A204.1 (cell line): ENCODE data around the gene RANGRF.

ENCODE experiments used
- FAIRE-seq: peaks from 2 replicates; lab custom pipeline; 2012; peaks lifted over from hg19 to GRCh38; lab: Jason Lieb, UNC

The RANGRF gene

DNA sequence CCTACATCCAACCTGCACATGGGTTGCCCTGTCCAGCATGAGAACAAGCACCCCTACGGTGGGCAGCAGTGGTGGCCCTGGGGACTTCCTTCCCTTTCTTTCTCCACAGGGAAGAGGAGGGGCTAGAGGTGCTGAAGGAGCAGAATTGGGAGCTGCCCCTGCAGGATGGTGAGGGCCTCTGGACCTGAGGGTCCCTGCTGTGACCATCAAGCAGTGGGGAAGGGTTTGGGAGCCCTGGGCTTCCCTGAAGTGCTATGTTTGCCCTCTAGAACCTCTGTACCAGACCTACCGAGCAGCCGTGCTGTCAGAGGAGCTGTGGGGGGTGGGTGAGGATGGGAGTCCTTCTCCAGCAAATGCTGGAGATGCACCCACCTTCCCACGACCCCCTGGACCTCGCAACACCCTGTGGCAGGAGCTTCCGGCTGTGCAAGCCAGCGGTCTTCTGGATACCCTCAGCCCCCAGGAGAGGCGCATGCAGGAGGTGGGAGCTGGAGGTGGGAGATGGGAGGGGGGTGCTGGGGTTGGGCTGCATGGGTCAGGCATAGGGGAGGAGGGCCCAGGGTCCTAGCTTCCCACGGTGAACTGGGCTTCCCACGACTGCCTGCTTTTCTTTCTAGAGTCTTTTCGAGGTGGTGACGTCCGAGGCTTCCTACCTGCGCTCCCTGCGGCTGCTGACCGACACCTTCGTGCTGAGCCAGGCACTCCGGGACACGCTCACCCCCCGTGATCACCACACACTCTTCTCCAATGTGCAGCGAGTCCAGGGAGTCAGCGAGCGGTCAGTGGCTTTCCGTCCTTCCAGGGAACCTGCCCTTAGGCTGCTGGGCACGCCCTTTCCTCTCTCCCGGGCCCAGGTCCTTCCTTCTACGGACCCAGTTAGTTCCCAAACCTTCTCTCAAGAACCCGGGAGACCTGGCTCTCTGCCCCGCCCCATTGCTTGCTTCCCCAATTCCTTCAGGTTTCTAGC, 26.6 kb downstream of the RANGRF start:
- no peak for FAIRE-seq

DNA sequence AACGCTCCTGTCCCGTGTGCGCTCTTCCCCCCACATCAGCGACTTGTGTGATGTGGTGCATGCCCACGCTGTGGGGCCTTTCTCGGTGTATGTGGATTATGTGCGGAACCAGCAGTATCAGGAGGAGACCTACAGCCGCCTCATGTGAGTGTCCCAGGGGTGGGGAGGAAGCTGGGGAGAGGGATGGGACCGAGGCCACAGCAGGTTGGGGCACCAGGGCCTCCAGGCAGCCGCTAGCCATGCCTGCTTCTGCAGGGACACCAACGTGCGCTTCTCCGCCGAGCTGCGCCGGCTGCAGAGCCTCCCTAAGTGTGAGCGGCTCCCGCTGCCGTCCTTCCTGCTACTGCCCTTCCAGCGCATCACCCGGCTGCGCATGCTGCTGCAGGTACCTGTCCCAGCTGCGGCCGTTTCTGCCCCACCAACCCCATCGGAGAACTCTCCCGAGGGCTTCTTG, 27.3 kb downstream of the RANGRF start:
- FAIRE-seq: no peak

DNA sequence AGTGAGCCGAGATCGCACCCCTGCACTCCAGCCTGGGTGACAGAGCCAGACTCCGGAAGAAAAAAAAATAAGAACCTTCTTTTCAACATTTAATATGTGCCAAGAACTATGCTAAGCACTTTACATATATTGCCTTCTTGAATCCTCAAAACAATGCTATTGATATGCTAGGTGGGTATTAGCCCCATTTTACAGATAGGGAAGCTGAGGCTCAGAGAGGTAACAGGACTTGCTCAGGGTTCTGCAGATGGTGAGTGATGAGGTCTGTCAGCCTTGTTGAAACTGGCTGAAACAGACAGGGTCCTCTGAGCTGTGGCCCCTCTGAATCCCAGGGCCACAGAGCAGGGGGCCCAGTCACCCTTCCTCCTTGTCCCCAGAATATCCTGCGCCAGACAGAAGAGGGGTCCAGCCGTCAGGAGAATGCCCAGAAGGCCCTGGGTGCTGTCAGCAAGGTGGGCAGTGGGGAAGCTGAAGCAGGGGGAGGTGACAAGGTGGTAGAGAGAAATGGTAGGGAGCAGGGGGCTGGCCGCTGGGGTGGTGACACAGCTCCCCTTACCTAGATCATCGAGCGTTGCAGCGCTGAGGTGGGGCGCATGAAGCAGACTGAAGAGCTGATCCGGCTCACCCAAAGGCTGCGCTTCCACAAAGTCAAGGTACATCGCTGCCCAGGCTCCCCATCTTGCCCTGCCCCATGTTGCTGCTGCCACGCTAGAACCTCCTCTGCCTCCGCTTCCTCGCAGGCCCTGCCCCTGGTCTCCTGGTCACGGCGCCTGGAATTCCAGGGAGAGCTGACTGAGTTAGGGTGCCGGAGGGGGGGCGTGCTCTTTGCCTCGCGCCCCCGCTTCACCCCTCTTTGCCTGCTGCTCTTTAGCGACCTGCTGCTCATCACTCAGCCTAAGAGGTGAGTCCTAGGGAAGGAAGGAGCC, 29.8 kb downstream of the RANGRF start:
- FAIRE-seq: no peak

DNA sequence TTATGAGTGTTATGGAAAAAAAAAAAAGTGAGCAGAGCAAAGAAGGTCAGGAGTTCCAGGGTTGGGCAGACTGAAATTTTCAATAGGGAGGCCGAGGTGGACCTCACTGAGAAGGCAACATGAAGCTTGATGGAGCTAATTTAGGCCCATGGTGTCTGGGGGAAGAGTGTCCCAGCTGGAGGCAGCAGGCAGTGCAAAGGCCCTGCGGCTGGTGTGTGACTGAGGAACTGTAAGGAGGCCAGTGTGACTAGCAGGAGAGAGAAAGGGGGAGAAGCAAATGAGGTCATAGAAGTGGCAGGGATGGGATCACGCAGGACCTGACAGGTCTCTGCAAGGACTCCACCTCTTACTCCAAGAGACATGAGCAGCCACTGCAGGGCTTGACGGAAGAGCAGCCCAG, 31.8 kb downstream of the RANGRF start:
- no peak for FAIRE-seq

DNA sequence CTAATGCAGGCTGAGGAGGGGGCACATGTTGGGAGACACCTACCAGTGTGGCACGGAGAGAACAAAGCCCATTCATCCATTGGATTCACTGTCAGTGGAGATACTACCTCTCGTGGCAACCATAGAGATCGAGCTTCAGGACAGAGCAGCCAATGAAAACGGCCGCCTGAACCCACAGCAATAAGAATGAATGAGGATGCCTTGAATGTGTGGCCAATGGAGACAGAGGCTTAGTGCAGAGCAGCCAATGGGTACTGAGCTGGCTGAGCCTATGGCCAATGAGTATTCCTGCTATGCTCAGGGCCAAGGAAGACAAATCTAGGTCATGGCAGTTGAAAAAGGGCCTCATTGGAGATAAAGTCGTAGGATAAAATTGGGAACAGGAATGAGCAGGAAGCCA, 32.5 kb downstream of the RANGRF start:
- no peak for FAIRE-seq

DNA sequence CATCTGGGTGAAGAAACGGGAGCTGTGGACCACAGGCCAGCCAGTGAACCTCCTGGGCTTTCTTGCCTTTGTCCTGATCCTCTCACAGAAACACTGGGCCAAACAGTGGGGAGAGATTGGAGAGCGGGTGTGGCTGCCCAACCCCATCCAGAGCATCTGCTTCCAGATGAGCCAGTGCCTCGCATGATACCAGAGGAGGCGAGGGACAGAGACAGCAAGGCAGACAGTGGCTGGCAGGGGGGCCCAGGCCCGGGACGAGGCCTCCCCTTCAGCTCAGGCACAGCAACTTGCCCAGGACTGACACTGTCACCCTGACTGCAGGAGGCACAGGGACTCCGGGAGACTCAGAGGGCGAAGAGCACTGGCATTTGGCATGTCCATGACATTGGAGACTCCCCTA, 33.6 kb downstream of the RANGRF start:
- FAIRE-seq: no peak

DNA sequence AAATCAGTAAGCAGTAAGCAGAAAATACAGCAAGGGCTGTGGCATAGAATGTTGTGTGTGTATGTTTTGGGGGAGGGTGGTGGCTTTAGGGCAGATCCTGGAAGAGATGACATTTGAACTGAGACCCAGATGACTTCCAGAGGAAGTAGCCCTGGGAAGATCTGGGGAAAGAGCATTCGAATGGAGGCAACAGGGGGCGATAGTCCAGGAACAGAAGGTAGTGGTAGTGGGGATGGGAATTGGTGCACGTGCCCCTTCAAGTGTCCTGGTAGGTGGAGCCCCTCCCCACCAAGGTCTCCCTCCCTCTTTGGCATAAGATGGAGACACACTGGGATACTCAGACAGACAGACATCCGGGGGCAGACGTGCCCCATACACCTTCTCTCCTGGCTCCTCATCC, 35.7 kb downstream of the RANGRF start:
- FAIRE-seq: no peak

DNA sequence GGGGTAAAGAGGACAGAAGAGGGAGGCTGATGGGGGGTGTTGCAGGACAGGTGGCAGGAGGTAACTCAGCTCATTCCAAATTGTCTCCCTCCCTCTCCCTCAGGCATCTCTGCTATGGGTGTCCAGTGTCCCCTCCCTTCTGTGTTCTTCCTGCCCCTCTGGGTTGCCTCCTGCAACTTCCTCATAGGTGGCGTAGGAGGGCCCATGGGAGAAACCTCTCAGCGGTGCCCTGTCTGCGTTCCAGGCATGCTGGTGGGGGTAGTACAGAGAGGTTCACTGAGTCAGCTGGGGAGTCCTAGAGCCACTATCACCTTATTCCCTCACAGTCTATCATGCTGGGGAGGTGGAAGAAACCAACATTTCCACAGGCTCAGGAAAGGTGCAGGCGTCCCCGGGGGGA, 36.5 kb downstream of the RANGRF start:
- no peak for FAIRE-seq

DNA sequence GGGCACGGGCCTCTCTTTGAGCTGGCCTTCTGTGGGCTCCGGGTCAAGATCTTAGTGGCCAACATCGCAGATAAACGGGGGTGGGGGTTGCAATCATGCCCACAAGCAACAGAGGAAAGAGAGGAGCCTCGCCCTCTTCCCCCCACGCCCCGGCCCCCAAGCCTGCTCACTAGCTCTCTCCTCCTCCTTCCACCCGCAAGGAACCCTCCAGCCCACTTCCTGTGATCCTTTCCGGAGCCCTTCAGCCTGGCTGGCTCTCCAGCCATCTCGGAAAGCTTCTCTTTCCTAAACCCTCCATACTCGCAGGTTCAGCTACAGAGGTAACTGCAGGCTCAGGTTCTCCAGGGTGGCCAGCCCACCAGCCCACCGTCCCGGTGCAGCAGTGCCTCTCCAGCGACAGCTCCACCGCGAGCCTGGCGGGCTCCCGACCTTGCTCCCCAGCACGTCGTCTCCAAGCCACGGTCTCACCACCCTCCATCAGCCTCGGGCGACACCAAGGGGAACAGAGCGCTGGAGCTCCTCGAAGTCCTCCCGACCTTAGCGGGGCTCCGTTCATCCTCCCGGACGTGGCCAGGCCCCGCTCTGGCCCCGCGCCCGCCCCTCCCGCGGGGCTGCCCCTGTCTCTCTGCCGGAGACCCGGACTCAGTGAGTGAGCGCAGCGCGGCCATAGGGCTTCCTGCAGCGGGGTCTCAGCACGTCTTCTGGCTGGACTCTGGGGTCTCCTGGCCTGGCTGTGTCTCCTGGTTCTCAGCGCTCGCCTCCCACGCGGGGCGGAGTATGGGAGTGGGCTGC, 38.2 kb downstream of the RANGRF start:
- no peak for FAIRE-seq

DNA sequence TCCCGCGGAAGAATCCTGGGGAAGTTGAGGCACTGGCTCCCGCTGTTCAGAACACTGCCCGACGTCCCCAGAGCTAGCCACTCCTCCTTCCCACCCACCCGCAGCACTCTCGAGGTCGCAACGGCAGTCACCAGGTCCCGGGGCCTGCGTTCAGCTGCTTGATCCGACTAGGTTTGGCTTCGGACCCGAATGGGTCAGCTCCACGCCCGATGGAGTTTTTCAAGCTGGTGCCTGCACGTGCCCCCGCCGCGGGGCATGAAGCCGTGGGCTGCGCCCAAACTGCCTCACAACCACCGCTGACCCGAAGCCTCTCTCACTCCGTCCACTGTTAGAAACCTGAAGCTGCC, 38.8 kb downstream of the RANGRF start:
- no peak for FAIRE-seq

DNA sequence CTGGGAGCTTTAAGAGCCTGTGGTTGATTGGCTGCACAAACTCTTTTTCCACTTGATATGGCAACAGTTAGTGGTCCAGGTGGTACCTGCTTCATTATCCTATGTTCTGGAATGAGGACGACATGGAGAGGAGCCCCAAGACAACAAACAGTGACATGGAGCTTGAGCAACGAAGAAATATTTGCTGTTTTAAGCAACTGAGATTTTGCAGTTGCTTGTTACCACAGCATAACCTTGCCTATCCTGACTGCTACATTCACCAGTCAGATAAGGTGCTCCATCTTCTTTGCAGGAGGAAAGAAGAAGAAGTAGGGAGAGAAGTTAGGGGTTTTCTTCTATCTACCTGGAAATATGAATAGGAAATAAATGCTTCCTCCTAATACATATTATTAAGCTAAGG, 43.7 kb downstream of the RANGRF start:
- FAIRE-seq: no peak

DNA sequence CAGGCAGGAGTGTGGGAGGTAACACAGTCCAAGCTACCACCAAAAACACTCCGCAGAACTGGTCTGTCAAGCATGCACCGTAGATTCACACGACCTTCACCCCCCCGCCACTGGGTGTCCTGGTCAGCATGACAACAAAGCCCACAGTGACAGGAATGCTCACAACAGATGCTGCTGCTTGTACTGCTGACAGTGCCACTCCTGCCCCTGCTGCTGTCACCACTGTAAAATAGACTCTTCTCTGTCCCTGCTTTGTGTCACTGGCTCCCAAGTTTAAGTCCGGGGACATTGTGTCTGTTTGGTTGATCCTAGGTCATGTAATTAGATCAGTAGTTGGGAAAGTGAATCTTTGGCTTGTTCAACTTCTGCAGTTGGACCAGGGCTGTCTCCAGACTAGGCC, 44.2 kb downstream of the RANGRF start:
- FAIRE-seq: no peak

DNA sequence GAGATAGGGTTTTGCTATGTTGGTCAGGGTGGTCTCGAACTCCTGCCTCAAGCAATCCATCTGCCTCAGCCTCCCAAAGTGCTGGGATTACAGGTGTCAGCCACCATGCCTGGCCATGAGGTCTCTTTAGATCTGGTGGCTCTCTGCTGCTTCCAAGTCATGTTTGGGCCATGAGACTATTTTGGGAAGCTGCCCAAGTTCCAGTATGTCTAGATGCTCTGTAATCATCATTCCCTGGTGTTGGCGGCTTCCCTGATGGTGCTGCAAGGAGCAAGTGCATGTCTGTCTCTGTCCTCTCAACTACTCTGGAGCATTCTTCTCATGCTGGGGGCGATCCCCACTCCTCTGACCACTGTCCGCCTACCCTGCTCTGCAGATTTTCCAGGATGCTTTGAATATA, 44.8 kb downstream of the RANGRF start:
- FAIRE-seq: no peak

DNA sequence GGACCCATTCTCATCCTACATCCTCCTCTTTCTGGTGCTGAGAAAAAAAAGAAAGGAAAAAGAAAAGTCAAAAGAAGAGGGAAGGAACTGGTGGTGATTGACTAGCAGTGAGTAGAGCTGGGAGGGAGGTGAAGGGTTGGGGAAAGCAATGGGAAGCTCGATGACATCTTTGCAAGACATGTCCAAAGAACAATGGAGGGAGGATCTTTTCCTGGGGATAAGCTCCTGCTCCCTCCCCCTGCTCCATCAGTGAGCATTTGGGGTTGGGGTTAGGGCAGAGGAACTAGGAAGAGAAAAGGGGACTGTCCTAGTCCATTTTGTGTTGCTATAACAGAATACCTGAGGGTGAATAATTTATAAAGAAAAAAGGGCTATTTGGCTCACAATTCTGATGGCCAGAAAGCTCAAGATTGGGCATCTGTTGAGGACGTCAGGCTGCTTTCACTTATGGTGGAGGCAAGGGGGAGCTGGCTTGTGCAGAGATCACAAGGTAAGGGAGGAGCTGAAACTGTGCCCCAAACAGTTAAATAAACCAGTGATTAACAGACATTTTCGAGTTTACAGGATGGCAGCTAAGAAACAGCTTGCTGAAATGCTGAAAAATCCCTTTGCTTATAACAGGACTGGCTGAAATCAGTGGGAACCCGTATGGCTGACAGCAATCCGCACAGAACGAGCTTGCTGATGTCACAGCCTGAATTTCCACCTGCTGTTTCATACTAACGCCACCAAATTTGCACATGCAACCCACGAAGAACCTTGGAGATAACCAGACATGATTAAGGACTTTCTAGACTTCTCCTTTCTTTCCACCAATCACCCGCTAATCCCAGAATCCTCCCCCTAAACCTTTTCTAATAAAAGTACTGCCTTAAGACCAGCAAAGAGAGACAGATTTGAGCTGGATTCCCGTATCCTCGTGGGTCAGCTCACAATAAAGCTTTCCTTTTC, 49.6 kb downstream of the RANGRF start:
- FAIRE-seq: no peak

DNA sequence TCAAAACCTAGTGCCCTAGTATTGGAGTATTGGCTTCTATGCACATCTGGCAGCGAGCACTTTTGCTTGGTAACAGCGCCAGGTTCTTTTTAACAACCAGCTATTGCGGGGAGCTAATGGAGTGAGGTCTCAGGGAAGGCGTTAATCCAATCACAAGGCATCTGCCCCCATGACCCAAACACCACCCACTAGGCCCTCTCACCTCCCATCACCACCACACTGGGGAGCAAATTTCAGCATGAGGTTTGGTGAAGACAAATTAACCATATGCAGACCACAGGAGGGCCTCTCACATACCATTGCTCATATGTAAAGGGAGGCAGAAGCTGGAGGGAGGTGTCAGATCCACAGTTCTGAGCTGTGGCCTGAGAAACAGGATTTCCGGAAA, 50.3 kb downstream of the RANGRF start:
- FAIRE-seq: no peak

DNA sequence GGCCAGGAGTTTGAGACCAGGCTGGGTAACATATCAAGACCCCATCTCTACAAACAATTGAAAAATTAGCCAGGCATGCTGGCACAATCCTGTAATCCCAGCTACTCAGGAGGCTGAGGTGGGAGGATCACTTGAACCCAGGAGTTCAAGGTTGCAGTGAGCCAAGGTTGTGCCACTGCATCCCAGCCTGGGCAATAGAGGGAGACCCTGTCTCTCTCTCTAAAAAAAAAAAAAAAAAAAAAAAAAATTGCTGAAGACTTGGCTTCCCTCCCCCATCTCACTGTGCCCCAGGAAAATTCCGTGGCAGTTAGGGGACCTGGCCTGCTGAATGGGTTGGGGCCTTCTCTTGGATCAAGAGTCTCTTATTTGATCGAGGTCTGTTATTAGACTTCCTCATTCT, 51.1 kb downstream of the RANGRF start, which contains the start of gene ODF4:
ODF4 (plus strand) TSS at position 301 of the 400 bp plus-strand sequence. CDS start 212 bp downstream, outside the sequence.
- FAIRE-seq: no peak
